ENCODE data around the gene OR14I1.
"Not testable (repeated sequence)": the region's sequence is repeated elsewhere in the genome, so short reads cannot be mapped to it uniquely, and the experiment has no call there.

The OR14I1 gene

GRCh38 chr1:248686815-248687214 lies 15.8 kb downstream of the OR14I1 start:
- no peak for DNase-seq

- DNase-seq: peak in 1 of 2 experiments; percentile 29
These were observed 20.9 kb downstream of the OR14I1 start for GRCh38 chr1:248681651-248682050.

GRCh38 chr1:248670003-248670402 lies 32.6 kb downstream of the OR14I1 start:
- DNase-seq: no peak

- DNase-seq: not testable (repeated sequence)
These were observed 38.9 kb downstream of the OR14I1 start for GRCh38 chr1:248663453-248664328.

DNA sequence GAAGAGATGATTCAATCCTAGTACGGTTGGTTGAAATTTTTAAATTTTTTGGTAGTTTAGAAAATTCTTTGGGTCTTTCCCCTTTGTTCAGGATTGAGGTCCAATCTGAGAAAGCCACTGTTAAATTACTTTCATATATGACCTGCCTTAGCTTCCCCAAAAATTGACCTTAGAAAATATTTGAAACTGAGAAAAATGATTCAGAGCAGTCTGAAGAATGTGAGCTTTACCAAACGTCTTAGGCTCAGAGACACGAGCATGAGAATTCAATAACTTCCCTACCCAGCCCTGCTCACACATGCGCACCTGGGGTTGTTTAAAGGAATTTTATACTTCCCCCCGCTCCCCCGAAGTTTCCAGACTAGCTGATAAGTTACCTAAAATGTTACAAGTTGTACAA lies 45.8 kb downstream of the OR14I1 start:
- DNase-seq: not testable (repeated sequence)

- DNase-seq: not testable (repeated sequence)
These were observed 47.2 kb downstream of the OR14I1 start, which contains the start of gene OR2T27 for GRCh38 chr1:248655354-248655753. Gene OR2T27, minus strand, starts transcription at chr1:248655528. Its CDS starts 4,644 bp downstream, at chr1:248650884.
